GM21515 (cell line): Measurements from ENCODE around the gene LPAR1.

ENCODE experiments used
- ATAC-seq: cut with Tn5 transposase; IDR thresholded peaks from one replicate; pipeline ENCODE4 v1.9.1; 2021; ENCODE audit not compliant: unreplicated experiment

Gene LPAR1

DNA sequence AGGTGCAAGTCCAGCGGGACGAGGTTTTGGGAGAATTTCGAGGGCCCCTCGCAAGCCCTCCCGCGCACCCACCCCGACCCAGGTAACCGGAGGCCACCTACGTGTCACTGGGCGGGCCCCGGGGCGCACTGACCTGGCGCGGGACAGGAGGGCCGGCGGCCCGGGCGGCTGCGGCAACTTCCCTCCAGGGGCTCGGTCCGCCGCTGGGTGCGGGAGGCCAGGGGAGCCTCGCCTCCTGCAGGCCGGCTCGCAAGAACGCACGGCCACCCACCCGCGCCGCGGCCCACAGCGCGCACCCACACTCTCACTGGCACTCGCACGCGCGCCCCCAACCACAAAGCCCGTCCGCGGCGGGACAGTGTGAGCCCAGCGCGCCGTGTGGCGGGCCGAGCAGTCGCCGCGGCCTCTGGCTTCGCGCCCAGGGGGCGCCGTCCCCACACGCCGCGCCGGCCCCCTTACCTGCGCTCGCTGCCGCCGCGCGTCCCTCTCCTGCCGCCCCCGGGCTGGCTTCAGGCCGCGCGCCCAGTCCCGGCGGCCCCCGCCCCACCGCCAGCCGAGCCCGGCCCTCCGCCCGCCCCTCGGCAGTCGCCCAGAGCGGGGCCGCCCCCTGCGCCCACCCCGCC is 451 bp downstream of the LPAR1 start:
- no peak for ATAC-seq

GRCh38 chr9:111037356-111037707 is 938 bp downstream of the LPAR1 start:
- no peak for ATAC-seq

DNA sequence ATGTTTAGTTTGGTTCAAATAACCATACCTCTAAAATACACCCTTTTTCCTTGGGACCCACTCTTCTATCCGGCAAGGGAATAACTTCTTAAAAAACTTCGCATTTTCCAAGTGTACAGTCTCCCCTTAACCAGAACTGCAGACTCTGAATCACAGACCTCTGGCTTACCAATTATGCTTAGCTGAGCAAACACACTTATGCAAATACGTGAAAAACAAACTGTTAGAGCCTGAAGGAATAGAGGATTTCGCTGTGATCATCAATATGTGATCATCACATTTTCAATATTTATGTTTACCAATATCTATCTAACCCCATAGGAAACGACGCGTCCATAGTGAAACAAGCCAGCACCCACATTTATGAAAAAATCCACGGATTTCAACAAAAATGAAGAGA is 1.3 kb downstream of the LPAR1 start:
- no peak for ATAC-seq

DNA sequence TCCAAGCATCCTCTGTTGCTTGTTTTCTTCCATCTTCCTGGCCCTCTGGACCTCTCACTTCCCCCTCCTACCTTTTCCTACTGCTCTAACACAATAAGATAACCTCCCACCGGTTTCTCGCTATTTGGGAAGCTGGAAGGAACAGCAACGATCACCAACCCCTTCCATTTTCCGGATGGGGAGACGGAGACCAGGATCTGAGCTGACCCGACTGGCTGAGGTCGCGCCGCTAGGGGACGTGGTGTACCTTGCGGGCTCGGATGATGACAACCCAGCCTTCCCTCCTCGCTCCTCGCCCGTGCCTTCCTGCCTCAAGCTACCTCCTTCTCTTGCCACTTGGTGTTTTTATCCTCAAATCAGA is 1.9 kb downstream of the LPAR1 start:
- no peak for ATAC-seq

DNA sequence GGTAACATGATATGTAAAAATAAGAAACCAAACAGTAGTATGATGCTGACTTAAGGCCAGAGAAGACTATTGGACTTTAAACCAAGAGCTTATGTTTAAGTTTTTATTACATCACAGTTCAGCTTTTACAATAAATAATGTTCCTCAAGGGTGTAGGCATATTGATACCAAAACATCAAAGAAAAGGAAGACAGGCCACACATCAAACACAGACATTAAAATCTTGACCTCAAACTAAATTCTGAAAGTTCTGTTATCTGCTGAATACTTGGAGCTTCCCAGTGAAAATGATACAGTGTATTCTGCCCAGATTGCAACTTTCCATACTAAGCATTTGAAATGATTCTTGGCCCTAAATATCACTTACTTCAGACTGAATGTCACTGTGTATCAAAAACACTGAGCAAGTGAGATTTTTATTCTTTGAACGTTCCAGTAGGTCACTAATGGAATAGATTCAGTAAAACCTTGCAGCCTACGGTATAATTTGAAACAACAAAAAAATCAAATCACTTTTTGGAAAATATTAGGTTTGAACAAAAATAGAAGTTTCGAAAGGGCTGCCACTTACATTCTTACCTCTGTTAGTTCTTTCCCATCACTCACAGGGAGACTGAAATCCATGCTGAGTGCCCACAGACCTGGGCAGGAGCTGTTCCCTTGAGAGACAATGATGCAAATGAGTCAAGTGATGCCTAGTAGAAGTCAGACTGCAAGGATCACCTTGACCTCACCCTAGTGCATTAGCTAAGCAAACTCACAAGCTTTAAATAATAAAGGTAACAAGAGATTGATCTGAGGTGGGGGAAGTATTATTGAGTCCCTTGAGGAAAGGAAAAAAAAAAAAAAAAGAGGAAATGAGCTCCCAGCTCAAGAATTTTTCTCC is 2.5 kb downstream of the LPAR1 start:
- ATAC-seq, result no peak

DNA sequence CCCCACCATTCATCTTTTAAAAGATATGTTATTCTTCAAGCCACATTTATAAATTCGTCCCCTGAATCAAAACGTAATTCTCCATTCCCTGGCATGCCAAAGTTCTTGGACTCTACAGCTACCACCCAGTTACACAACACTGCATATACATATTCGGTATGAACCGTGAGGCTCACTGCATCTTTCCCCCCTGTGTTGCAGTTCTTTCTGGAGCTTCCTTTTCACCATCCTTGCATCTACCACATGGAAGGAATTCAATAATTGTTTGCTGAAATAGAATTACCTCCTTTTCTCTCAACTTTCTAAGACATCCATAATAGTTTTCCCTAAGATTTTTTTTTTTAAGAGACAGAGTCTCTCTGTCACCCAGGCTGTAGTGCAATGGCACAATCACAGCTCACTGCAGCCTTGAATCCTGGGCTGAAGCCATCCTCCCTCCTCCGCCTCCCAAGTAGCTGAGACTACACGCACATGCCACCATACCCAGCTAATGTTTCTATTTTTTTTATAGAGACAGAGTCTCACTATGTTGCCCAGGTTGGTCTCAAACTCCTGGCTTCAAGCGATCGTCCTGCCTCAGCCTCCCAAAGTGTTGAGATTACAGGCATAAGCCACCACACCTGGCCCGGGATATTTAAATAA is 3.3 kb downstream of the LPAR1 start:
- ATAC-seq, result no peak

DNA sequence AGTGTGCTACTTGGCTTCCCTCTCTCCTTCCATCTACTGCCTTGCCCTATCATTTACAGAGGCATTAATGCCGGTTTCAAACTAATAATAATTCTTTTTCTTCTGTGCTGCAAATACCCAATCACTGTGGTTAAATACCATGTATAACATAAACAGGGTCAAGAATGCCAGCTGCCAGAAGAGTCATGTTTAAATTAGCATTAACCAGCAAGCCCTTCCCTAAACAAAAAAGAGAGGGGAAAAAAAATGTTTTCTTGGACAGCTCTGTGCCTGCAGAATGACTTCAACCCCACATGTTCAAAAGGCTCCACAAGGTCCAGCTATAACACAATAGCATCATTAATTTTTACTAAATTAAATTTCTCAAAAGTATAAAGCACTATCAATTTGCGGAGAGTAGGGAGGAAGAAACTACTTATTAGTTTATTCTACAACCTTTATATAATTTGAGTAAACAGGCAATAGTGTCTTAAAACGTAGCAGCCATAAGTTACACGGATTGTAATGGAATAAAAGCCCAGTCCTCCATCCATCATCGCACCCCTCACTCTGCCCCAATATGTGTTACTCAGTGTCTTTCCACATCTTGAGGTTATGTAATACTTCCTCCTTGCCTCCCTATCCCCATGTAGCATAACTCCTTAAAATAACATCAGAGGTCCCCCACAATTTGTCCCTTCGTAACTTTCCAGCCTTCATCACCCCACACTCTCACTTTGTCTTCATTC is 3.9 kb downstream of the LPAR1 start:
- no peak for ATAC-seq

- ATAC-seq, result no peak
Measured at GRCh38 chr9:111030492-111030891, 7.8 kb downstream of the LPAR1 start.

GRCh38 chr9:111029260-111029659 is 9.0 kb downstream of the LPAR1 start:
- ATAC-seq, result no peak

GRCh38 chr9:111027798-111028197 is 10.5 kb downstream of the LPAR1 start:
- ATAC-seq, result no peak

- ATAC-seq, result no peak
Measured at GRCh38 chr9:111023128-111023527, 15.1 kb downstream of the LPAR1 start.

GRCh38 chr9:111020594-111020993 is 17.7 kb downstream of the LPAR1 start:
- no peak for ATAC-seq

DNA sequence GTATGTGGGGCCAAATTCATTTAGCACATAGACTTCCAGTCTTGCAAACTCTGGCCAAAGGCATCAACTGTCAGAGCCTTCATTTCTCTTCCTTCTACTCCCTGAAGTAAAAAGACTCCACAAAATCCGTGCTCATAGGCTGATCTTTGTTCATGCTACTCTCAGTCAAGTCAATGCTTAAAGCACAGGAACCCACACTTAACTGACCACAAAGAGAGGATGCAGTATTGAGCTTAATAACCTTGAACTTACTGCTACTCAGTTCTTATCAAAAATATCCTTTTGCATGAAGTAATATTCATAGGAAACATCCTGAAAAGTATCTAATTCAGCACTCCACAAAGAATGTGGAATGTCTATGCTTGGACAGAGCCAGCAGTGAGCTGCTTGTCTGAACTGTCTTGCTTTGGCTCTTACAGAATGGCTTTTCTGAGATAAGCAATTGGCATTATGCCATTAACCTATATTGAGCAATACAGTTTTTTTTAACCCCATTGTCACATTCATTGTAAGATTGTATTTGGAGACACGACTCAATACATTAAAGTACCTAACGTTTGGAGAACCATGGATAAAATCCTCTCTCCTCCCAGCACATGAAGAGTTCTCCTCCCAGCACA is 21.7 kb downstream of the LPAR1 start:
- no peak for ATAC-seq

- no peak for ATAC-seq
Measured at GRCh38 chr9:111016016-111016415, 22.3 kb downstream of the LPAR1 start.

- no peak for ATAC-seq
Measured at GRCh38 chr9:111013707-111014106, 24.6 kb downstream of the LPAR1 start.

GRCh38 chr9:111013250-111013649 is 25.0 kb downstream of the LPAR1 start:
- ATAC-seq, result no peak

DNA sequence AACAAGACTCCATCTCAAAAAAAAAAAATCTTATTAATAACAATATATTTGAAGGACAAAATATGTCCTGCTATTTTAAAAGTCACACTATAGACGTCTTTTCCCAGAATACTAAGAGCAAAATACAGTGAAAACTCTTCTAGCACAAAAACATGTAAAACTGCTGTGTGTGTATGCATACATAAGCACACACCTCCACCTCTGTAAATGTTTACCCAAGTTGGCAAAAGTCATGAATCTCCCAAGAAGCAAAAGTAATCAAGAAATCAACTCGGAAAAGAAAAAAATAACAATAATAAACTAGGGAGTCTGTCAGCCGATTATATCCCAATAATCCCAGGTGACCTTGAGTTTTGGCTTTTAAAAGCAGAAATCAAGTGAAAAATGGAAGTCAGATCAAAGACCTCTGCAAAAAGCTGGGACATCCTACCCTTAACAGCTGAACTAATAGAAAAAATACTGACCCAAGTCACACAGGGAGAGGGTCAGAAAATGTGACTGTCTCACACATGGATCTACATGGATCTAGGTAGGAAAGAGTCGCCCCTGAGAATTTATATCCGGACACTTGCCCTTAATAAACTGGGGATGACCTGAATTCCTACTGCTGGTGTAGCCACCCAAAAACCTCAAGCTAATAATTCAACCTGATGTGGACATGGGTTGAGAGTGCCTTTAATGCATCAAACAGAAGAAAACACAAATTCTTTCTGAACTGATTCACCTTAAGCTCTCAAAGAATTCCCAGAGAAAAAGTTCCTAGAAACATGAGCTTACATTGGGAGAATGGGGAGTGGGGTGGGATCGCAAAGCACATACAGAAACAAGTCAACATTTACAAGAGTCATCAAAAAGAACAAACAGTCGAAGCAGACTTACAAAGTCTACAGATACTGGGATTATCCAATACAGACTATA is 29.9 kb downstream of the LPAR1 start:
- ATAC-seq, result no peak

- ATAC-seq, result no peak
Measured at GRCh38 chr9:111005746-111006470, 32.4 kb downstream of the LPAR1 start.

GRCh38 chr9:111004936-111005335 is 33.3 kb downstream of the LPAR1 start:
- ATAC-seq, result no peak
